K562 (cell line): Measurements from ENCODE around the gene KAT7. TPM values are rescaled to one million over a fixed set of nuclear protein-coding genes. Genes with fewer than 3 reads are reported as not detected.

Source experiments
- BRD4 ChIP-seq: fragments of 200-600 bp; sonication (generic); IDR thresholded peaks from 2 replicates; pipeline ENCODE4 v1.6.1; 2017; ENCODE audit warnings: inconsistent platforms
- CHD2 ChIP-seq: IDR thresholded peaks from 2 replicates; pipeline ENCODE4 v1.6.1; 2011; ENCODE audit warnings: low read depth, low read length
- ELF4 ChIP-seq: fragments of 450-650 bp; formaldehyde crosslinking; IDR thresholded peaks from 2 replicates; pipeline ENCODE4 v1.4.0; 2022; ENCODE audit warnings: missing genetic modification characterization
- FUS ChIP-seq: fragments of 200-400 bp; formaldehyde crosslinking; optimal IDR thresholded peaks from 2 replicates; pipeline ENCODE3; 2017; ENCODE audit warnings: low read depth, low read length
- HDAC1 ChIP-seq, 2 experiments: fragments of 450-650 bp; IDR thresholded peaks; 2 replicates each; pipeline ENCODE4 v1.6.1; 2016 to 2017; ENCODE audit warnings: inconsistent platforms in 1 of 2, mild to moderate bottlenecking in 1 of 2, moderate library complexity in 1 of 2
- HDAC3 ChIP-seq: fragments of 450-650 bp; IDR thresholded peaks from 2 replicates; pipeline ENCODE4 v1.6.1; 2018; ENCODE audit warnings: borderline replicate concordance, mild to moderate bottlenecking, moderate library complexity; ENCODE audit not compliant: partially characterized antibody
- JUNB ChIP-seq: fragments of 450-650 bp; formaldehyde crosslinking; conservative IDR thresholded peaks from 2 replicates; pipeline ENCODE4 v1.4.0; 2020; ENCODE audit warnings: mild to moderate bottlenecking
- KHSRP ChIP-seq: fragments of 450-650 bp; IDR thresholded peaks from 2 replicates; pipeline ENCODE4 v1.6.1; 2017
- MEIS2 ChIP-seq: fragments of 450-650 bp; IDR thresholded peaks from 2 replicates; pipeline ENCODE4 v1.6.1; 2014; ENCODE audit warnings: mild to moderate bottlenecking; ENCODE audit not compliant: partially characterized antibody
- NELFE ChIP-seq: IDR thresholded peaks from 2 replicates; pipeline ENCODE4 v1.6.1; 2011; ENCODE audit warnings: mild to moderate bottlenecking; ENCODE audit not compliant: insufficient read depth, insufficient read length
- NEUROD1 ChIP-seq: fragments of 150-350 bp; IDR thresholded peaks from 2 replicates; pipeline ENCODE4 v1.6.1; 2014; ENCODE audit warnings: borderline replicate concordance, low read length, low read depth; ENCODE audit not compliant: partially characterized antibody
- PHF21A ChIP-seq: fragments of 450-650 bp; IDR thresholded peaks from 2 replicates; pipeline ENCODE4 v1.6.1; 2017; ENCODE audit warnings: low read depth, borderline replicate concordance
- PML ChIP-seq: IDR thresholded peaks from 2 replicates; pipeline ENCODE4 v1.6.1; 2012; ENCODE audit warnings: low read length, inconsistent platforms
- POLR2B ChIP-seq: fragments of 450-650 bp; IDR thresholded peaks from 2 replicates; pipeline ENCODE4 v1.6.1; 2018; ENCODE audit warnings: low read depth; ENCODE audit not compliant: partially characterized antibody
- RBM25 ChIP-seq: fragments of 200-400 bp; formaldehyde crosslinking; IDR thresholded peaks from 2 replicates; pipeline ENCODE4 v1.6.1; 2018; ENCODE audit warnings: low read length, low read depth, moderate library complexity; ENCODE audit not compliant: severe bottlenecking
- SETDB1 ChIP-seq: IDR thresholded peaks from one replicate; pipeline ENCODE4 v1.6.1; 2012; ENCODE audit warnings: low read length, control low read depth, inconsistent platforms
- TRIM24 ChIP-seq, 2 experiments: fragments of 450-650 bp; IDR thresholded peaks; 2 replicates each; pipeline ENCODE4 v1.6.1; 2016
- WHSC1 ChIP-seq: IDR thresholded peaks from one replicate; pipeline ENCODE4 v1.6.1; 2012; ENCODE audit warnings: low read length, control low read depth, inconsistent platforms
- ZFX ChIP-seq: sonication (generic); formaldehyde crosslinking; IDR thresholded peaks from 2 replicates; pipeline ENCODE4 v1.8.0; 2022; ENCODE audit warnings: mild to moderate bottlenecking, missing genetic modification reagents, moderate library complexity
- ZKSCAN1 ChIP-seq: fragments of 150-350 bp; IDR thresholded peaks from 2 replicates; pipeline ENCODE4 v1.6.1; 2016; ENCODE audit warnings: low read depth, low read length
- ZNF224 ChIP-seq: sonication (generic); formaldehyde crosslinking; IDR thresholded peaks from 2 replicates; pipeline ENCODE4 v1.8.0; 2022; ENCODE audit warnings: mild to moderate bottlenecking, missing genetic modification reagents
- ZNF239 ChIP-seq: fragments of 250-450 bp; sonication (Bioruptor Pico); IDR thresholded peaks from 2 replicates; pipeline ENCODE4 v1.4.0; 2020; ENCODE audit warnings: mild to moderate bottlenecking
- ZNF282 ChIP-seq: sonication (generic); formaldehyde crosslinking; IDR thresholded peaks from 2 replicates; pipeline ENCODE4 v1.8.1; 2023; ENCODE audit warnings: missing genetic modification reagents
- ZNF324 ChIP-seq: fragments of 250-450 bp; sonication (Bioruptor Pico); IDR thresholded peaks from 2 replicates; pipeline ENCODE4 v1.4.0; 2020; ENCODE audit warnings: mild to moderate bottlenecking
- ZNF57 ChIP-seq: fragments of 450-650 bp; formaldehyde crosslinking; IDR thresholded peaks from 2 replicates; pipeline ENCODE4 v1.4.0; 2020; ENCODE audit warnings: mild to moderate bottlenecking, moderate library complexity
- ZNF717 ChIP-seq: fragments of 250-450 bp; sonication (Bioruptor Pico); IDR thresholded peaks from 2 replicates; pipeline ENCODE4 v1.5.0; 2021
- ZNF76 ChIP-seq: fragments of 250-450 bp; sonication (Bioruptor Pico); IDR thresholded peaks from 2 replicates; pipeline ENCODE4 v1.4.0; 2020; ENCODE audit warnings: mild to moderate bottlenecking, moderate library complexity, borderline replicate concordance
- polyA plus RNA-seq, 8 experiments: library from polyadenylated mRNA; depleted of rRNA in 4 of 8; stranded (reverse) in 5 of 8; unstranded in 3 of 8; fragments of >200 nt; fragmentation: Nextera tagmentation in 2 of 8; fragmentation: Illumina TruSeq in 1 of 8; extraction: Ambion mirVana in 2 of 8; extraction: Trizol in 1 of 8; gene quantifications; 2 replicates each; pipeline versions ENCODE4 v1.2.1 to v1.2.3, GENCODE V29; 2011 to 2014; ENCODE audit warnings: inconsistent platforms in 1 of 8, missing spikeins in 1 of 8
- total RNA-seq, 7 experiments: library from RNA; depleted of rRNA in 6 of 7; stranded (reverse); fragments of >200 nt in 6 of 7; fragmentation: Illumina TruSeq in 2 of 7; extraction: Trizol in 2 of 7; gene quantifications; 2 replicates each; pipeline versions ENCODE4 v1.2.1 to v1.2.3, GENCODE V29; 2011 to 2021; ENCODE audit warnings: low replicate concordance in 1 of 7
- TF ChIP-seq, protein P1 (sequence below): fragments of 200-800 bp; sonication (Bioruptor generic); IDR thresholded peaks from 2 replicates; pipeline ENCODE4 v1.6.1; 2017; ENCODE audit warnings: missing genetic modification characterization, missing compliant biosample characterization
- TF ChIP-seq, protein P2 (sequence below): fragments of 250-450 bp; sonication (Bioruptor Pico); IDR thresholded peaks from 2 replicates; pipeline ENCODE4 v1.4.0; 2020; ENCODE audit warnings: mild to moderate bottlenecking, moderate library complexity

Gene KAT7
- total and polyA plus RNA-seq, 9 of the 15 experiments (the other 6 are each of a cell fraction or from before 2014, with no cell fraction given): 10.8 to 57.3 (median 34.8) TPM

DNA sequence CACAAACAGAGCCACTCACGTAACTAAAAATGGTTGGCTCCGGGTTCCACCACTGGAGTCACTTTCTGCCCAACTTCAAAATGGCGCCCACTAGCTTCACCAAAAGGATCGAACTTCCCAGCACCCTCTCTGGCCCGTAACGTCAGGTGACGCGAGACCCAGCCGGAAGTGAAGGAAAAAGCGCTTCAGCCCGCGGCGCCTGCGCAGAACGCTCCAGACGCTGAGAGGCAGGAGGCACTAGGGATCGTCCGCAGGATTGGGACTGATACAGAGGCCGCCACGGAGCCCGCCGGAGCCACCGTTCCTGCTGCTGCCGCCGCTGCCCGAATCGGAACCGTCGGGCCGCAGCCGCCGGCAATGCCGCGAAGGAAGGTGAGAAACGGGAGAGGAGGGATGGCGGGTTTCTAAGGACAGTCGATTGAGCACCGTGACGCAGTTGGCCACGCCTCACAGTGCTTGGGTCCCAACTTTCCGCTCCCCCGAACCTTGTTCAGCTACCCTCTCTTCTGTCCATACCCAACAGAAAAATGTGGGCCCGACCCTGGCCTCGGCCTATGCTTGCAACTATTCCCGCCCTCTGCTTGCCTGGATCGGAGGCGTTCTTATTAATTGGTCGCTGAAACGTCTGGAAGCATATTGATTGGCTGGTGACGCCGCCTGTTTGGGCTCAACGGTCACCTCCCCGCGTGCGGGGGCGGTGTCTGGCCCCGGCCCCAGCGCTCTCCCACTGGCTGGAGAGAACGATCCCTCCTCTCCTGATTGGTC, at the start of gene KAT7 (continued):
- no peak for TF ChIP-seq HDAC3
- no peak for TF ChIP-seq ZNF282 (CRISPR knock-in tag)
- TF ChIP-seq, protein P1, sequence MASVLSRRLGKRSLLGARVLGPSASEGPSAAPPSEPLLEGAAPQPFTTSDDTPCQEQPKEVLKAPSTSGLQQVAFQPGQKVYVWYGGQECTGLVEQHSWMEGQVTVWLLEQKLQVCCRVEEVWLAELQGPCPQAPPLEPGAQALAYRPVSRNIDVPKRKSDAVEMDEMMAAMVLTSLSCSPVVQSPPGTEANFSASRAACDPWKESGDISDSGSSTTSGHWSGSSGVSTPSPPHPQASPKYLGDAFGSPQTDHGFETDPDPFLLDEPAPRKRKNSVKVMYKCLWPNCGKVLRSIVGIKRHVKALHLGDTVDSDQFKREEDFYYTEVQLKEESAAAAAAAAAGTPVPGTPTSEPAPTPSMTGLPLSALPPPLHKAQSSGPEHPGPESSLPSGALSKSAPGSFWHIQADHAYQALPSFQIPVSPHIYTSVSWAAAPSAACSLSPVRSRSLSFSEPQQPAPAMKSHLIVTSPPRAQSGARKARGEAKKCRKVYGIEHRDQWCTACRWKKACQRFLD (CRISPR knock-in tag): peak; percentile 86; the same call in 1 of the 2 replicates
- no peak for TF ChIP-seq FUS
- no peak for TF ChIP-seq SETDB1
- TF ChIP-seq, protein P2, sequence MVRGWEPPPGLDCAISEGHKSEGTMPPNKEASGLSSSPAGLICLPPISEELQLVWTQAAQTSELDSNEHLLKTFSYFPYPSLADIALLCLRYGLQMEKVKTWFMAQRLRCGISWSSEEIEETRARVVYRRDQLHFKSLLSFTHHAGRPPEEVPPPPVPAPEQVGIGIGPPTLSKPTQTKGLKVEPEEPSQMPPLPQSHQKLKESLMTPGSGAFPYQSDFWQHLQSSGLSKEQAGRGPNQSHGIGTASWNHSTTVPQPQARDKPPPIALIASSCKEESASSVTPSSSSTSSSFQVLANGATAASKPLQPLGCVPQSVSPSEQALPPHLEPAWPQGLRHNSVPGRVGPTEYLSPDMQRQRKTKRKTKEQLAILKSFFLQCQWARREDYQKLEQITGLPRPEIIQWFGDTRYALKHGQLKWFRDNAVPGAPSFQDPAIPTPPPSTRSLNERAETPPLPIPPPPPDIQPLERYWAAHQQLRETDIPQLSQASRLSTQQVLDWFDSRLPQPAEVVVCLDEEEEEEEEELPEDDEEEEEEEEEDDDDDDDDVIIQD (CRISPR knock-in tag): no peak
- TF ChIP-seq PHF21A: no peak; the same call in 1 of the 2 replicates
- no peak for TF ChIP-seq WHSC1
- TF ChIP-seq BRD4: 0 out of 2 replicates have a peak, but pooled peaks have one; percentile 69
- no peak for TF ChIP-seq NELFE
- peak; percentile 95 for TF ChIP-seq POLR2B
- TF ChIP-seq ZNF57 (CRISPR knock-in tag): 0 out of 2 replicates have a peak, but pooled peaks have one; percentile 65
- TF ChIP-seq ELF4 (CRISPR knock-in tag): peak; percentile 75; the same call in 1 of the 2 replicates
- peak; percentile 99 for TF ChIP-seq RBM25
- TF ChIP-seq HDAC1 (IDR thresholded peaks at IDR 0.05): peak in 1 of 2 experiments; percentile 79; a peak in 2 of 4 replicates
- TF ChIP-seq JUNB (CRISPR knock-in tag): no peak
- peak; percentile 86; the same call in 1 of the 2 replicates for TF ChIP-seq ZNF76 (CRISPR knock-in tag)
- TF ChIP-seq MEIS2: peak; percentile 81
- peak; percentile 52 for TF ChIP-seq ZNF239 (CRISPR knock-in tag)
- TF ChIP-seq PML: peak; percentile 94
- TF ChIP-seq ZNF224 (CRISPR knock-in tag): no peak
- TF ChIP-seq ZFX: peak; percentile 98
- 0 out of 4 replicates have a peak, but pooled peaks of 1 of the 2 experiments have one; percentile 25 for TF ChIP-seq TRIM24 (IDR thresholded peaks at IDR 0.05)
- peak; percentile 92 for TF ChIP-seq CHD2
- no peak for TF ChIP-seq ZKSCAN1
- TF ChIP-seq ZNF717 (CRISPR knock-in tag): no peak
- peak; percentile 99 for TF ChIP-seq NEUROD1
- no peak for TF ChIP-seq KHSRP
- TF ChIP-seq ZNF324 (CRISPR knock-in tag): 0 out of 2 replicates have a peak, but pooled peaks have one; percentile 20
